ENCODE data around the gene MAST4. TPM values are rescaled to one million over a fixed set of nuclear protein-coding genes. Genes with fewer than 3 reads are reported as not detected.

The MAST4 gene
- total RNA-seq, 1 experiment from 2014 or later: 10.9 TPM

DNA sequence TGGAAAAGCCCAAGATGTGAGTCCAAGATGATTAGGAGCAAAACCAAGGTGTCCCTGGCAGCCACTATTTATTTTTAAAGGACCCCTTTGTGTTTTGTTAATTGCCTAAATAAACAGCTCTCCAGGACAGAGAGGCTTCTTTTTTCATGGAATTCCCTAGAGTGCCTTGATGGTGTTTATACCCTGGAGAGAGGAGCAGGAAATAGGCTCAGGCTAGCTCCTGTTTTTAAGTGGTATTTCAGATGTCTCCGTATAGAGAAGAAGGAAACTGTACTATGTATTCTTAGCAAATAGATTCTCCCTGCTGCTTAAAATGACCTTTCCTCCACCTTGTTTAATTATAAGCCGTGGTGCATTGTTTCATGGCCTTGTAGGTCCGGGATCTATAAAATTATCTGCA, 308.0 kb downstream of the MAST4 start:
- intact Hi-C loops (cut with micrococcal nuclease; ENCODE audit: unreplicated experiment): no loop called here
- no peak for DNase-seq
- no peaks in the 10 kb centered on the region for H3K27me3 Mint-ChIP-seq (ENCODE audit: unreplicated experiment)
- H3K27ac Mint-ChIP-seq (ENCODE audit: unreplicated experiment): no peak overlapping the region
- BruUV-seq (replicated peaks): no TSS peak
- no peaks in the 10 kb centered on the region for H3K36me3 Mint-ChIP-seq (ENCODE audit: insufficient read depth, unreplicated experiment)
- no peaks in the 10 kb centered on the region for H3K9me3 Mint-ChIP-seq (ENCODE audit: low read depth, unreplicated experiment)
- no peak overlapping the region for H3K4me3 Mint-ChIP-seq (ENCODE audit: low read depth, unreplicated experiment)
- no peaks in the 10 kb centered on the region for H3K4me1 Mint-ChIP-seq (ENCODE audit: low read depth, unreplicated experiment)
- CTCF ChIA-PET: no interaction called here
- TF ChIP-seq, protein P1, sequence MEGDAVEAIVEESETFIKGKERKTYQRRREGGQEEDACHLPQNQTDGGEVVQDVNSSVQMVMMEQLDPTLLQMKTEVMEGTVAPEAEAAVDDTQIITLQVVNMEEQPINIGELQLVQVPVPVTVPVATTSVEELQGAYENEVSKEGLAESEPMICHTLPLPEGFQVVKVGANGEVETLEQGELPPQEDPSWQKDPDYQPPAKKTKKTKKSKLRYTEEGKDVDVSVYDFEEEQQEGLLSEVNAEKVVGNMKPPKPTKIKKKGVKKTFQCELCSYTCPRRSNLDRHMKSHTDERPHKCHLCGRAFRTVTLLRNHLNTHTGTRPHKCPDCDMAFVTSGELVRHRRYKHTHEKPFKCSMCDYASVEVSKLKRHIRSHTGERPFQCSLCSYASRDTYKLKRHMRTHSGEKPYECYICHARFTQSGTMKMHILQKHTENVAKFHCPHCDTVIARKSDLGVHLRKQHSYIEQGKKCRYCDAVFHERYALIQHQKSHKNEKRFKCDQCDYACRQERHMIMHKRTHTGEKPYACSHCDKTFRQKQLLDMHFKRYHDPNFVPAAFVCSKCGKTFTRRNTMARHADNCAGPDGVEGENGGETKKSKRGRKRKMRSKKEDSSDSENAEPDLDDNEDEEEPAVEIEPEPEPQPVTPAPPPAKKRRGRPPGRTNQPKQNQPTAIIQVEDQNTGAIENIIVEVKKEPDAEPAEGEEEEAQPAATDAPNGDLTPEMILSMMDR (IDR thresholded peaks at IDR 0.05; ENCODE audit: unreplicated experiment): no peak

DNA sequence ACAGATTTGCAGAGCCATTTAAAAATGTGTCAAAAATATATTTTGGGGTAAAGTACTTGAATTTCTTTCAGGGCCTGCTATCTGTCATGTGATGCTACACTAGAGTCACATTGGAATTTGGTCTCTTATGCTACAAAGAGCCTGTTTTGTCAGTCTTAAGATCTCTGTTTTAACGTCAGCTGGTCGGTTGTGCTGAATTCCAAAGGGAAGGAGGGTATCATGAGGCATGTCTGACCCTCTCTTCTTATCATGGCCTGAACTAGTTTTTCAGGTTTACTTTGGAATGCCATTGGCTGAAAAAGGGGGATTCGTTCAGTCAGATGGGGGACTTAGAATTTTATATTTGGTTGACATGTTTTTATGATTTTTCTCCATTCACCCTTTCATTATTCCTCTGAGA, 309.8 kb downstream of the MAST4 start:
- H3K9me3 Mint-ChIP-seq (ENCODE audit: low read depth, unreplicated experiment): no peaks in the 10 kb centered on the region
- BruUV-seq (replicated peaks): no TSS peak
- H3K27ac Mint-ChIP-seq (ENCODE audit: unreplicated experiment): no peak overlapping the region
- CTCF ChIA-PET: no interaction called here
- H3K4me1 Mint-ChIP-seq (ENCODE audit: low read depth, unreplicated experiment): no peaks in the 10 kb centered on the region
- H3K4me3 Mint-ChIP-seq (ENCODE audit: low read depth, unreplicated experiment): no peak overlapping the region
- intact Hi-C loops (cut with micrococcal nuclease; ENCODE audit: unreplicated experiment): no loop called here
- DNase-seq: no peak
- TF ChIP-seq, protein P1 (IDR thresholded peaks at IDR 0.05; ENCODE audit: unreplicated experiment): no peak
- no peaks in the 10 kb centered on the region for H3K27me3 Mint-ChIP-seq (ENCODE audit: unreplicated experiment)
- no peaks in the 10 kb centered on the region for H3K36me3 Mint-ChIP-seq (ENCODE audit: insufficient read depth, unreplicated experiment)

- Mint-ChIP-seq H3K4me3 (ENCODE audit: low read depth, unreplicated experiment) (no peak overlapping the region), H3K4me1 (ENCODE audit: low read depth, unreplicated experiment) (no peaks in the 10 kb centered on the region), H3K36me3 (ENCODE audit: insufficient read depth, unreplicated experiment) (no peaks in the 10 kb centered on the region), H3K9me3 (ENCODE audit: low read depth, unreplicated experiment) (no peaks in the 10 kb centered on the region), H3K27me3 (ENCODE audit: unreplicated experiment) (no peaks in the 10 kb centered on the region), H3K27ac (ENCODE audit: unreplicated experiment) (no peak overlapping the region)
- no TSS peak for BruUV-seq (replicated peaks)
- intact Hi-C loops (cut with micrococcal nuclease; ENCODE audit: unreplicated experiment): no loop called here
- DNase-seq: no peak
- CTCF ChIA-PET: no interaction called here
- TF ChIP-seq, protein P1 (IDR thresholded peaks at IDR 0.05; ENCODE audit: unreplicated experiment): no peak
Measured at GRCh38 chr5:66908230-66908629, 312.0 kb downstream of the MAST4 start.

DNA sequence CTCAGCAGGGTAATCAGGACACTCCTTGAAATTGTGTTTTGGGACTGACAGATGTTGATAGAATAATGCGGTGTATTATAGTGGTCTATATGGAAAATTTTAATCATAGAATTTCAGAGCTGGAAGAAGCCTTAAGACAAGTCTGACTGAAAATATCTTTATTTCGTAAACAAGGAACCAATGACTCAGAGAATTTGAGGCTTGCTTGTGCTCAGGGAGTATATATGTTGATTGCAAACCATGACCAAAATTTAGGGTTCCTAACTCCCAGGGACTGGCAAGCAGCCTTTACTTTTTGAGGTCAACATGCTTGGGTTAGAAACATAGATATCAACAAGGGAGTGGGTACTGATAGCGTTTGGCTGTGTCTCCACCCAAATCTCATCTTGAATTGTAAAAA, 313.2 kb downstream of the MAST4 start:
- no peaks in the 10 kb centered on the region for H3K4me1 Mint-ChIP-seq (ENCODE audit: low read depth, unreplicated experiment)
- no peaks in the 10 kb centered on the region for H3K36me3 Mint-ChIP-seq (ENCODE audit: insufficient read depth, unreplicated experiment)
- CTCF ChIA-PET: interaction anchor here (1.1 kb wide), 1 partner anchor 25 kb away, joined by 3 read pairs; no protein-coding TSS in a partner anchor
- no peaks in the 10 kb centered on the region for H3K9me3 Mint-ChIP-seq (ENCODE audit: low read depth, unreplicated experiment)
- no TSS peak for BruUV-seq (replicated peaks)
- H3K27ac Mint-ChIP-seq (ENCODE audit: unreplicated experiment): no peak overlapping the region
- no peaks in the 10 kb centered on the region for H3K27me3 Mint-ChIP-seq (ENCODE audit: unreplicated experiment)
- TF ChIP-seq, protein P1 (IDR thresholded peaks at IDR 0.05; ENCODE audit: unreplicated experiment): no peak
- H3K4me3 Mint-ChIP-seq (ENCODE audit: low read depth, unreplicated experiment): no peak overlapping the region
- no peak for DNase-seq
- intact Hi-C loops (cut with micrococcal nuclease; ENCODE audit: unreplicated experiment): no loop called here
